PC-3 (cell line): ENCODE data around the gene ABRAXAS1. TPM values are rescaled to one million over a fixed set of nuclear protein-coding genes. Genes with fewer than 3 reads are reported as not detected.

ENCODE experiments used
- ATAC-seq: fragments of 200-7000 bp; cut with Tn5 transposase; 2 replicates; pipeline ENCODE4 v1.9.1; 2020; ENCODE audit warnings: mild to moderate bottlenecking, moderate library complexity
- BruUV-seq: library from RNA; stranded (reverse); fragments of 400-500 nt; replicated peaks from 2 replicates; lab custom pipeline; 2021; lab: Mats Ljungman, UMichigan
- CTCF ChIA-PET: fragments of 300-600 bp; sonication (Branson Sonifier 250); formaldehyde crosslinking; loops from one replicate; lab custom pipeline; 2022; ENCODE audit warnings: antibody characterized with exemption; lab: Charles Lee
- POLR2A ChIA-PET: fragments of 300-600 bp; sonication (Branson Sonifier 250); formaldehyde crosslinking; loops from one replicate; lab custom pipeline; 2022; ENCODE audit warnings: antibody characterized with exemption; ENCODE audit not compliant: unreplicated experiment; lab: Charles Lee
- DNase-seq: peaks from one replicate; pipeline ENCODE4 v3.0.0-alpha.2; 2015
- H2AFZ ChIP-seq: fragments of 300-600 bp; sonication (generic); 2 replicates; pipeline ENCODE4 v1.6.0; 2016; ENCODE audit warnings: antibody characterized with exemption, low read length
- H3F3A ChIP-seq: fragments of 300-600 bp; sonication (generic); one replicate; pipeline ENCODE4 v1.6.0; 2017; ENCODE audit warnings: antibody characterized with exemption, low read length, control low read depth, mild to moderate bottlenecking; ENCODE audit not compliant: unreplicated experiment
- H3K27ac ChIP-seq: fragments of 300-600 bp; sonication (generic); 2 replicates; pipeline ENCODE4 v1.5.1; 2016; ENCODE audit warnings: mild to moderate bottlenecking, low read length
- H3K27me3 ChIP-seq: fragments of 300-600 bp; sonication (generic); 2 replicates; pipeline ENCODE4 v1.6.1; 2016; ENCODE audit warnings: low read length, mixed read lengths
- H3K36me3 ChIP-seq: fragments of 300-600 bp; sonication (generic); 2 replicates; pipeline ENCODE4 v1.6.1; 2016; ENCODE audit warnings: low read depth, mixed run types, low read length, mixed read lengths
- H3K4me1 ChIP-seq: fragments of 300-600 bp; sonication (generic); 2 replicates; pipeline ENCODE4 v1.5.1; 2016; ENCODE audit warnings: low read length; ENCODE audit not compliant: insufficient read depth
- H3K4me2 ChIP-seq: fragments of 300-600 bp; sonication (generic); 2 replicates; pipeline ENCODE4 v1.6.0; 2016; ENCODE audit warnings: low read length
- H3K4me3 ChIP-seq: fragments of 300-600 bp; sonication (generic); 2 replicates; pipeline ENCODE4 v1.5.1; 2016; ENCODE audit warnings: mild to moderate bottlenecking, low read length, mixed read lengths
- H3K79me2 ChIP-seq: fragments of 300-600 bp; sonication (generic); 2 replicates; pipeline ENCODE4 v1.6.1; 2017; ENCODE audit warnings: low read length, mixed read lengths
- H3K9ac ChIP-seq: fragments of 300-600 bp; sonication (generic); 2 replicates; pipeline ENCODE4 v1.6.0; 2016; ENCODE audit warnings: mild to moderate bottlenecking, low read length
- H3K9me2 ChIP-seq: fragments of 300-600 bp; sonication (generic); replicated peaks from 2 replicates; pipeline ENCODE4 v1.6.1; 2016; ENCODE audit warnings: mixed run types, low read length, mixed read lengths
- H3K9me3 ChIP-seq: fragments of 300-600 bp; sonication (generic); 2 replicates; pipeline ENCODE4 v1.6.1; 2016; ENCODE audit warnings: low read length, mixed read lengths
- H4K20me1 ChIP-seq: fragments of 300-600 bp; sonication (generic); 2 replicates; pipeline ENCODE4 v1.6.1; 2016; ENCODE audit warnings: low read length, mixed read lengths
- EZH2 ChIP-seq: fragments of 300-600 bp; sonication (generic); IDR thresholded peaks from one replicate; pipeline ENCODE4 v1.6.1; 2017; ENCODE audit warnings: antibody characterized with exemption, mild to moderate bottlenecking, low read length; ENCODE audit not compliant: unreplicated experiment
- EZH2phosphoT487 ChIP-seq: fragments of 300-600 bp; sonication (generic); IDR thresholded peaks from 2 replicates; pipeline ENCODE4 v1.6.1; 2018; ENCODE audit warnings: mild to moderate bottlenecking, antibody characterized with exemption, low read length, borderline replicate concordance
- intact Hi-C: fragments of 100-400 bp; cut with micrococcal nuclease; formaldehyde crosslinking; loops from 2 replicates; pipeline ENCODE4 v1.9.0; 2023
- total RNA-seq: library from RNA; depleted of rRNA; stranded (reverse); fragments of >200 nt; gene quantifications from 2 replicates; pipeline ENCODE4 v1.2.3, GENCODE V29; 2014
- TF ChIP-seq, protein P1 (sequence below): fragments of 300-600 bp; sonication (generic); conservative IDR thresholded peaks from 2 replicates; pipeline ENCODE4 v1.5.1; 2017; ENCODE audit warnings: antibody characterized with exemption, low read depth, mild to moderate bottlenecking, low read length

The ABRAXAS1 gene
- total RNA-seq, 1 experiment from 2014 or later, result 10.3 TPM

DNA sequence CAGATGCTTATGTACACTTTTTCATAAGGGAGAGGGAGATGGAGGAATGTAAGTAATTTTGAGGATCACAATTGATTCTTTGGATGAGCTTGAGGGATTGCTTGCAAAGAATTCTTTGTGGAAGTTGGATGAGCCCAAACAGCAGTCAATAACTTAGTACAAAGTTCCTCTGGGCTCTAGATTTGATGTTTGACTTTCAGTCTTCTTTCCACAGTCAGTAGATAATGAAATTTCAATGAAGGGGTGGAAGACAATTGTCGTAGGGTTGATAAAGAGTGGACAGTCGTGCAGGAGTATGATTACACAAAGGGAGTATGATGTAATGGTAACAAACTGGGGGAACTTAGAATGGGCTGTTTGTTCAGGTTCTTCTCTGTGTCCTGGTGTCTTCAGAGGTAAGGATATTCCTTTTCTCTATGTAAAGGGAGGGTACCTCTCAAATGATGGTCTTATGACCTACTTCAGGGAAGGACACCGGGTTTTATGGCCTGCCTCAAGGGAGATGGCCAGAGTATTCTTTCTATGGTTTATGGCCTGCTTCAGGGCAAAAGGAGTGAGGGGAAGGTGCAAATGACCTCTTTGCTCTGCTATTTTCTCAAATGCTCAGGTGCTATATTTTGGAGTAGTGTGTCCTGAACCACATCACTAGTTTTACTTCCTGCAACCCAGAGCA is 1.7 kb upstream of the ABRAXAS1 start:
- Histone ChIP-seq H2AFZ (no peak overlapping the region), H4K20me1 (no peaks in the 10 kb centered on the region), H3K4me2 (no peak overlapping the region), H3K27ac (peak overlapping the region; percentile 77), H3K27me3 (no peaks in the 10 kb centered on the region), H3K9me2 (no peaks in the 10 kb centered on the region), H3K9ac (no peak overlapping the region), H3K36me3 (no peaks in the 10 kb centered on the region), H3K4me1 (peaks cover 23% of the 10 kb centered on the region), H3K9me3 (no peaks in the 10 kb centered on the region), H3K79me2 (peaks cover 6% of the 10 kb centered on the region; the same call in 1 of the 2 replicates), H3F3A (no peaks in the 10 kb centered on the region), H3K4me3 (no peak overlapping the region)
- ChIA-PET POLR2A (no interaction called here), CTCF (no interaction called here)
- DNase-seq (no peak), ATAC-seq (no peak)
- no TSS peak for BruUV-seq
- intact Hi-C loops, result no loop called here
- TF ChIP-seq, protein P1, sequence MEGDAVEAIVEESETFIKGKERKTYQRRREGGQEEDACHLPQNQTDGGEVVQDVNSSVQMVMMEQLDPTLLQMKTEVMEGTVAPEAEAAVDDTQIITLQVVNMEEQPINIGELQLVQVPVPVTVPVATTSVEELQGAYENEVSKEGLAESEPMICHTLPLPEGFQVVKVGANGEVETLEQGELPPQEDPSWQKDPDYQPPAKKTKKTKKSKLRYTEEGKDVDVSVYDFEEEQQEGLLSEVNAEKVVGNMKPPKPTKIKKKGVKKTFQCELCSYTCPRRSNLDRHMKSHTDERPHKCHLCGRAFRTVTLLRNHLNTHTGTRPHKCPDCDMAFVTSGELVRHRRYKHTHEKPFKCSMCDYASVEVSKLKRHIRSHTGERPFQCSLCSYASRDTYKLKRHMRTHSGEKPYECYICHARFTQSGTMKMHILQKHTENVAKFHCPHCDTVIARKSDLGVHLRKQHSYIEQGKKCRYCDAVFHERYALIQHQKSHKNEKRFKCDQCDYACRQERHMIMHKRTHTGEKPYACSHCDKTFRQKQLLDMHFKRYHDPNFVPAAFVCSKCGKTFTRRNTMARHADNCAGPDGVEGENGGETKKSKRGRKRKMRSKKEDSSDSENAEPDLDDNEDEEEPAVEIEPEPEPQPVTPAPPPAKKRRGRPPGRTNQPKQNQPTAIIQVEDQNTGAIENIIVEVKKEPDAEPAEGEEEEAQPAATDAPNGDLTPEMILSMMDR, result no peak
- TF ChIP-seq EZH2 (no peak), EZH2phosphoT487 (no peak)

DNA sequence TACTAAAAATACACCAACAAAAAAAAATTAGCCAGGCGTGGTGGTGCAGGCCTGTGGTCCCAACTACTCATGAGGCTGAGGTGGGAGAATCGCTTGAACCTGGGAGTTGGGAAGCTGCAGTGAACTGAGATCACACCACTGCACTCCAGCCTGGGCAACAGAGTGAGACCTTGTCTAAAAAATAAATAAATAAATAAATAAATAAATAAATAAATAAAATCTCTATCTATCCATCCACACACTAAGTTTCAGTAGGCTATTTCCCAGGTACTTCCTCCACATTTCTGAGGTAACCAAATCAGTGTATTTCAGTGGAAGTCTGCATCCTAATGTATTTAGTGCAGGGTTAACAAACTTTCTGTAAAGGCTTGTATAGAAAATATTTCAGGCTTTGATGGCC is 10.9 kb downstream of the ABRAXAS1 start:
- Histone ChIP-seq H3K79me2 (no peaks in the 10 kb centered on the region), H3K36me3 (no peaks in the 10 kb centered on the region; the same call in none of the 2 replicates), H4K20me1 (no peaks in the 10 kb centered on the region), H3K4me3 (no peak overlapping the region), H3F3A (no peaks in the 10 kb centered on the region), H3K9ac (no peak overlapping the region), H3K27ac (no peak overlapping the region), H3K4me2 (no peak overlapping the region), H3K4me1 (no peaks in the 10 kb centered on the region), H2AFZ (no peak overlapping the region), H3K9me3 (no peaks in the 10 kb centered on the region), H3K9me2 (no peaks in the 10 kb centered on the region), H3K27me3 (no peaks in the 10 kb centered on the region)
- POLR2A ChIA-PET, result no interaction called here
- TF ChIP-seq, protein P1, result no peak
- CTCF ChIA-PET, result no interaction called here
- no TSS peak for BruUV-seq
- intact Hi-C loops, result no loop called here
- ATAC-seq (no peak), DNase-seq (no peak)

DNA sequence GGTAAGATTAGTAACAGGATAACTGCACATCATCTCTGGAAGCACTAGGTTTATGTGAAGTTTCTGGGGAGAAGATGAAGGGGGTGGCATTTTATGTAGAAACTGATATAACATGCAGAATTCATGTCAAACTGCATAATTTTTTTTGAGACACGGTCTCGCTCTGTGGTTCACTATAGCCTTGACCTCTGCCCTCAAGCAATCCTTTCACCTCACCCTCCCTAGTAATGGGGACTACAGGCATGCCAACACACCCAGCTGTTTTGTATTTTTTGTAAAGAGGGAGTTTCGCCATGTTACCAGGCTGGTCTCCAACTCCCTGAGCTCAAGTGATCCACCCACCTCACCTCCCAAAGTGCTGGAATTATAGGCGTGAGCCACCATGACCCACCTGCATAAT is 11.5 kb downstream of the ABRAXAS1 start:
- no peaks in the 10 kb centered on the region for H3F3A ChIP-seq
- no peak overlapping the region for H3K4me2 ChIP-seq
- H3K9me3 ChIP-seq, result no peaks in the 10 kb centered on the region
- ChIA-PET CTCF (no interaction called here), POLR2A (interaction anchor here (0.7 kb wide), 1 partner anchor 10 kb away, joined by 10 read pairs; no protein-coding TSS in a partner anchor)
- no peak overlapping the region for H3K4me3 ChIP-seq
- H3K27me3 ChIP-seq, result no peaks in the 10 kb centered on the region
- H2AFZ ChIP-seq, result no peak overlapping the region
- DNase-seq, result no peak
- H3K79me2 ChIP-seq, result no peaks in the 10 kb centered on the region
- no peaks in the 10 kb centered on the region for H4K20me1 ChIP-seq
- no peak overlapping the region for H3K9ac ChIP-seq
- H3K36me3 ChIP-seq, result no peaks in the 10 kb centered on the region; the same call in none of the 2 replicates
- no peak overlapping the region for H3K27ac ChIP-seq
- no peak for ATAC-seq
- no peaks in the 10 kb centered on the region for H3K4me1 ChIP-seq
- intact Hi-C loops, result no loop called here
- no TSS peak for BruUV-seq
- no peaks in the 10 kb centered on the region for H3K9me2 ChIP-seq
- TF ChIP-seq, protein P1, result no peak
- TF ChIP-seq EZH2phosphoT487 (no peak), EZH2 (no peak)
